HG03045 (cell line): ENCODE measurements around the gene GSG1L.
"Not testable (repeated sequence)": the region's sequence is repeated elsewhere in the genome, so short reads cannot be mapped to it uniquely, and the experiment has no call there.

Experiments used
- ATAC-seq: cut with Tn5 transposase; IDR thresholded peaks from one replicate; pipeline ENCODE4 v1.9.1; 2021; ENCODE audit warnings: mild to moderate bottlenecking, moderate library complexity; ENCODE audit not compliant: unreplicated experiment

The GSG1L gene

GRCh38 chr16:27745348-27745747 lies 318.2 kb downstream of the GSG1L start:
- ATAC-seq = no peak

GRCh38 chr16:27743963-27744362 lies 319.6 kb downstream of the GSG1L start:
- no peak for ATAC-seq

GRCh38 chr16:27743001-27743400 lies 320.5 kb downstream of the GSG1L start:
- not testable (repeated sequence) for ATAC-seq

- ATAC-seq = no peak
These were observed 321.2 kb downstream of the GSG1L start for GRCh38 chr16:27742333-27742732.

GRCh38 chr16:27740496-27741201 lies 322.9 kb downstream of the GSG1L start:
- no peak for ATAC-seq

GRCh38 chr16:27739606-27740357 lies 323.7 kb downstream of the GSG1L start:
- ATAC-seq = no peak

DNA sequence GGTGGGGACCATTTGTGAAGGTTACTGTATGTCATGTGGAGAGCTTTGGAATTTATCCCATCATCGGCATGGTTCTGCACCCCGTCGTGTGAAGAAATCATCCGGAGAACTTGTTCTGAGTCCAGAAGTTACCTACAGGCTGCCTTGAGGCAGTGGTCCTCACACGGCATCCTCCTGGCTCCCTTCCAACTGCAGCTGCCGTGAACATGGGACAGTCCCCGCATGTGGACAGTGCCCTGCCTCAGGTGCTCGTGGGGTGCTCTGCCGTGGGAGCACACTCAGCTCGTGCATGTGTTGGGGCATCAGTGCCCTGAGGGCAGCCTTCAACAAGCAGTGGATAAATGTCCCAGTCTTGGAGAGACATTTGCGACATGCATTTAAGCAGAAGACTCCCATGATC lies 324.9 kb downstream of the GSG1L start:
- no peak for ATAC-seq
